Vagina (tissue), 2 donors: ENCODE measurements around the gene ZNF503.

Experiments
- POLR2A ChIP-seq, 2 donors: fragments of 450-650 bp; IDR thresholded peaks; one replicate each; pipeline ENCODE4 v1.6.1; 2017; ENCODE audit warnings: antibody characterized with exemption in 2 of 2, mild to moderate bottlenecking in 2 of 2, moderate library complexity in 2 of 2
- POLR2AphosphoS5 ChIP-seq, 2 donors: sonication (generic); formaldehyde crosslinking; IDR thresholded peaks; one replicate each; pipeline ENCODE4 v1.9.0; 2017; ENCODE audit warnings: antibody characterized with exemption in 2 of 2, mild to moderate bottlenecking in 2 of 2, low read depth in 1 of 2; ENCODE audit not compliant: insufficient read depth in 1 of 2
- TF ChIP-seq, protein P1 (sequence below), 3 experiments: fragments of 450-650 bp in 2 of 3; fragments of 200-600 bp in 1 of 3; sonication (generic) in 1 of 3; IDR thresholded peaks; one replicate each; pipeline ENCODE4 v1.5.1; 2017 to 2019; ENCODE audit warnings: antibody characterized with exemption in 3 of 3, mild to moderate bottlenecking in 2 of 3, moderate library complexity in 2 of 3

DNA sequence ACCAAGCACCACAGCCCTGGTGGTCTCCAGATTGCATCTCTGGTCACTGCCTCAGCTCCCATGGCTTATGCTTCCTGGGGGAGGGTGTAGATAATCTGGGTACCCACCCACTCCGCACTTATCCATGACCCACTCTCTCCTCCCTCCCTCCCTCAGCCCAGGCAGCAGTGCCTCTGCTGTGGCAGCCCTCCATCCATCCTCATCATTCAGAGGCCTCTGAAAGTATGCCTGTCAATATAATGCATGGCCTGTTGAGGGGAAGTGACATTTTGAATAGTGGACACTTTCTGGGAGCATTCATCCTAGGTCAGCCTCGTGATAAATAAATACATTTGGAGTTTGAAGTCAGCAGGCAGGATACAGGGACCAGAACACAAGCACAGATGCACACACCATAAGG lies 23.2 kb downstream of the ZNF503 start:
- TF ChIP-seq POLR2A (IDR thresholded peaks at IDR 0.05) (no peak), POLR2AphosphoS5 (IDR thresholded peaks at IDR 0.05; ENCODE audit: insufficient read depth in 1 of 2, low read depth in 1 of 2) (no peak)
- TF ChIP-seq, protein P1, sequence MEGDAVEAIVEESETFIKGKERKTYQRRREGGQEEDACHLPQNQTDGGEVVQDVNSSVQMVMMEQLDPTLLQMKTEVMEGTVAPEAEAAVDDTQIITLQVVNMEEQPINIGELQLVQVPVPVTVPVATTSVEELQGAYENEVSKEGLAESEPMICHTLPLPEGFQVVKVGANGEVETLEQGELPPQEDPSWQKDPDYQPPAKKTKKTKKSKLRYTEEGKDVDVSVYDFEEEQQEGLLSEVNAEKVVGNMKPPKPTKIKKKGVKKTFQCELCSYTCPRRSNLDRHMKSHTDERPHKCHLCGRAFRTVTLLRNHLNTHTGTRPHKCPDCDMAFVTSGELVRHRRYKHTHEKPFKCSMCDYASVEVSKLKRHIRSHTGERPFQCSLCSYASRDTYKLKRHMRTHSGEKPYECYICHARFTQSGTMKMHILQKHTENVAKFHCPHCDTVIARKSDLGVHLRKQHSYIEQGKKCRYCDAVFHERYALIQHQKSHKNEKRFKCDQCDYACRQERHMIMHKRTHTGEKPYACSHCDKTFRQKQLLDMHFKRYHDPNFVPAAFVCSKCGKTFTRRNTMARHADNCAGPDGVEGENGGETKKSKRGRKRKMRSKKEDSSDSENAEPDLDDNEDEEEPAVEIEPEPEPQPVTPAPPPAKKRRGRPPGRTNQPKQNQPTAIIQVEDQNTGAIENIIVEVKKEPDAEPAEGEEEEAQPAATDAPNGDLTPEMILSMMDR (IDR thresholded peaks at IDR 0.05), result no peak
